Natural killer cell (primary cell): Measurements from ENCODE around the gene PALM2AKAP2. TPM values are rescaled to one million over a fixed set of nuclear protein-coding genes. Genes with fewer than 3 reads are reported as not detected.
"Not testable (repeated sequence)": the region's sequence is repeated elsewhere in the genome, so short reads cannot be mapped to it uniquely, and the experiment has no call there.

Source experiments
- ATAC-seq, 3 donors: fragments of 150-1000 bp in 2 of 3; fragments of 200-7000 bp in 1 of 3; cut with Tn5 transposase; 1 replicate in 1 of 3; 2 replicates in 2 of 3; pipeline ENCODE4 v1.10.0; 2021; ENCODE audit warnings: mild to moderate bottlenecking in 2 of 3, moderate library complexity in 2 of 3
- DNase-seq, 2 donors: peaks; one replicate each; pipeline versions ENCODE4 v3.0.0 to v3.0.0-alpha.2; 2013 to 2021; ENCODE audit warnings: mixed read lengths in 1 of 2
- H3K27ac ChIP-seq: one replicate; pipeline ENCODE4 v1.5.1; 2013; ENCODE audit warnings: mild to moderate bottlenecking, low read length
- H3K27me3 ChIP-seq: one replicate; pipeline ENCODE4 v1.6.1; 2013; ENCODE audit warnings: low read length; ENCODE audit not compliant: control insufficient read depth, insufficient read depth
- H3K36me3 ChIP-seq: one replicate; pipeline ENCODE4 v1.6.1; 2013; ENCODE audit warnings: low read length; ENCODE audit not compliant: control insufficient read depth, insufficient read depth
- H3K4me1 ChIP-seq: one replicate; pipeline ENCODE4 v1.6.1; 2013; ENCODE audit warnings: low read length; ENCODE audit not compliant: control insufficient read depth, insufficient read depth
- H3K4me3 ChIP-seq: one replicate; pipeline ENCODE4 v1.5.1; 2013; ENCODE audit warnings: low read length
- H3K9me3 ChIP-seq: one replicate; pipeline ENCODE4 v1.6.1; 2013; ENCODE audit warnings: low read length; ENCODE audit not compliant: control insufficient read depth, insufficient read depth
- H3K27ac Mint-ChIP-seq, 2 donors: one replicate each; pipeline ENCODE4 v1.8.0; 2022; ENCODE audit warnings: mild to moderate bottlenecking in 2 of 2, mixed read lengths in 2 of 2, moderate library complexity in 1 of 2
- H3K27me3 Mint-ChIP-seq, 2 donors: one replicate each; pipeline ENCODE4 v1.8.0; 2022; ENCODE audit warnings: low read depth in 2 of 2, mixed read lengths in 2 of 2
- H3K36me3 Mint-ChIP-seq: one replicate; pipeline ENCODE4 v1.8.0; 2022; ENCODE audit warnings: mixed read lengths
- H3K4me1 Mint-ChIP-seq, 2 donors: one replicate each; pipeline ENCODE4 v1.8.0; 2022; ENCODE audit warnings: mixed read lengths in 2 of 2
- H3K4me3 Mint-ChIP-seq: one replicate; pipeline ENCODE4 v1.8.0; 2022; ENCODE audit warnings: mild to moderate bottlenecking, moderate library complexity, mixed read lengths
- H3K9me3 Mint-ChIP-seq, 2 donors: one replicate each; pipeline ENCODE4 v1.8.0; 2022; ENCODE audit warnings: mixed read lengths in 2 of 2
- WGBS: methylation state at CpG from one replicate; pipeline ENCODE4 v1.1.7; 2013; ENCODE audit warnings: missing lambda C conversion rate; ENCODE audit not compliant: insufficient coverage; 5-methylcytosine and 5-hydroxymethylcytosine counted together
- intact Hi-C: fragments of 100-400 bp; cut with micrococcal nuclease; formaldehyde crosslinking; loops from one replicate; pipeline ENCODE4 v1.14.2; 2022
- total RNA-seq, 4 donors: library from RNA; stranded (reverse); fragments of 120-200 nt in 1 of 4; gene quantifications; one replicate each; pipeline versions ENCODE4 v1.2.3 to v1.2.4, GENCODE V29; 2013 to 2022
- TF ChIP-seq, protein P1 (sequence below): fragments of 200-600 bp; IDR thresholded peaks from one replicate; pipeline ENCODE4 v1.8.0; 2022; ENCODE audit warnings: antibody characterized with exemption

PALM2AKAP2 gene
- total RNA-seq, 3 donors from 2014 or later (not counting 1 experiment from before 2014, with no cell fraction given), result not detected

- Histone ChIP-seq H3K4me3 (no peak overlapping the region), H3K36me3 (no peaks in the 10 kb centered on the region), H3K9me3 (no peaks in the 10 kb centered on the region), H3K4me1 (no peaks in the 10 kb centered on the region), H3K27ac (no peak overlapping the region), H3K27me3 (no peaks in the 10 kb centered on the region)
- no peaks in the 10 kb centered on the region for H3K4me1 Mint-ChIP-seq
- no peak overlapping the region for H3K4me3 Mint-ChIP-seq
- 50% methylated on average over 1 of the region's 1 CpG for WGBS
- ATAC-seq (no peak), DNase-seq (no peak)
- no peaks in the 10 kb centered on the region for H3K36me3 Mint-ChIP-seq
- H3K9me3 Mint-ChIP-seq, result no peaks in the 10 kb centered on the region
- intact Hi-C loops, result no loop called here
- TF ChIP-seq, protein P1, sequence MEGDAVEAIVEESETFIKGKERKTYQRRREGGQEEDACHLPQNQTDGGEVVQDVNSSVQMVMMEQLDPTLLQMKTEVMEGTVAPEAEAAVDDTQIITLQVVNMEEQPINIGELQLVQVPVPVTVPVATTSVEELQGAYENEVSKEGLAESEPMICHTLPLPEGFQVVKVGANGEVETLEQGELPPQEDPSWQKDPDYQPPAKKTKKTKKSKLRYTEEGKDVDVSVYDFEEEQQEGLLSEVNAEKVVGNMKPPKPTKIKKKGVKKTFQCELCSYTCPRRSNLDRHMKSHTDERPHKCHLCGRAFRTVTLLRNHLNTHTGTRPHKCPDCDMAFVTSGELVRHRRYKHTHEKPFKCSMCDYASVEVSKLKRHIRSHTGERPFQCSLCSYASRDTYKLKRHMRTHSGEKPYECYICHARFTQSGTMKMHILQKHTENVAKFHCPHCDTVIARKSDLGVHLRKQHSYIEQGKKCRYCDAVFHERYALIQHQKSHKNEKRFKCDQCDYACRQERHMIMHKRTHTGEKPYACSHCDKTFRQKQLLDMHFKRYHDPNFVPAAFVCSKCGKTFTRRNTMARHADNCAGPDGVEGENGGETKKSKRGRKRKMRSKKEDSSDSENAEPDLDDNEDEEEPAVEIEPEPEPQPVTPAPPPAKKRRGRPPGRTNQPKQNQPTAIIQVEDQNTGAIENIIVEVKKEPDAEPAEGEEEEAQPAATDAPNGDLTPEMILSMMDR, result no peak
- peaks cover 0 to 5% of the 10 kb centered on the region in 2 donors for H3K27me3 Mint-ChIP-seq
- no peak overlapping the region for H3K27ac Mint-ChIP-seq
Observed at GRCh38 chr9:109821711-109822110, 41.7 kb downstream of the PALM2AKAP2 start.

- ATAC-seq, DNase-seq, H3K27ac ChIP-seq, H3K4me1 ChIP-seq, H3K4me1 Mint-ChIP-seq, intact Hi-C loops, H3K27me3 Mint-ChIP-seq, H3K9me3 Mint-ChIP-seq, H3K27me3 ChIP-seq, H3K27ac Mint-ChIP-seq, H3K4me3 Mint-ChIP-seq, H3K36me3 Mint-ChIP-seq, H3K36me3 ChIP-seq, H3K9me3 ChIP-seq, H3K4me3 ChIP-seq: not testable (repeated sequence)
- 89% methylated on average over 2 of the region's 2 CpGs for WGBS
Observed at GRCh38 chr9:109825383-109825782, 45.4 kb downstream of the PALM2AKAP2 start.

- H3K4me1 ChIP-seq, result no peaks in the 10 kb centered on the region
- peaks cover 0 to 8% of the 10 kb centered on the region in 2 donors for H3K27me3 Mint-ChIP-seq
- ATAC-seq, result no peak
- TF ChIP-seq, protein P1, result no peak
- H3K27ac ChIP-seq, result no peak overlapping the region
- H3K27ac Mint-ChIP-seq, result no peak overlapping the region
- H3K4me3 ChIP-seq, result no peak overlapping the region
- no peak overlapping the region for H3K4me3 Mint-ChIP-seq
- intact Hi-C loops, result no loop called here
- H3K9me3 Mint-ChIP-seq, result no peaks in the 10 kb centered on the region
- H3K27me3 ChIP-seq, result no peaks in the 10 kb centered on the region
- no peak for DNase-seq
- no peaks in the 10 kb centered on the region for H3K36me3 ChIP-seq
- H3K9me3 ChIP-seq, result no peaks in the 10 kb centered on the region
- WGBS, result 80% methylated on average over 1 of the region's 1 CpG
- H3K4me1 Mint-ChIP-seq, result no peaks in the 10 kb centered on the region
- H3K36me3 Mint-ChIP-seq, result no peaks in the 10 kb centered on the region
Observed at GRCh38 chr9:109826559-109826958, 46.6 kb downstream of the PALM2AKAP2 start.

DNA sequence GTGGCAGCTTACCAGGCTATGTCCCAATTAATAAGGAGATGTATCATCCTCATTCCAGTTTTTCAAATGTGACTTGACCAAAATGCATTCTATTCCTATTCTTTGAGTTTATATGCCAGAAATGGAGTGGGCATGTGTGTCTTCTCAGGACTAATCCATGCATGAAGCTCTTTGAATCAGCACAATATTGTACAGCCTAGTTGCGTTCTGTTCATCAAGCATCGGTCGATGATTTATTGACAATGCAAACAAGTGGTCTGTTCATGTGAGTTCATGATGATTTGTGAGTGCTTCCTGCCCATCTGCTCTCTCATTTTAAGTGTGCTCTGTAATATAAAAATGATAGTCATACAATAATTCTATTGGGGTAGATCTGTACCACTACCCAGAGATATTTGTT is 48.3 kb downstream of the PALM2AKAP2 start:
- H3K4me3 Mint-ChIP-seq, result no peak overlapping the region
- no peaks in the 10 kb centered on the region for H3K36me3 ChIP-seq
- ATAC-seq, result no peak

More for the DNA sequence above, 48.3 kb downstream of the PALM2AKAP2 start:
- no peak overlapping the region for H3K27ac Mint-ChIP-seq
- intact Hi-C loops, result no loop called here
- no peaks in the 10 kb centered on the region for H3K27me3 ChIP-seq
- TF ChIP-seq, protein P1, result no peak
- H3K4me3 ChIP-seq, result no peak overlapping the region
- H3K27ac ChIP-seq, result no peak overlapping the region
- H3K9me3 Mint-ChIP-seq, result no peaks in the 10 kb centered on the region
- 87% methylated on average over 3 of the region's 3 CpGs for WGBS
- H3K27me3 Mint-ChIP-seq, result peaks cover 0 to 10% of the 10 kb centered on the region in 2 donors
- DNase-seq, result no peak
- no peaks in the 10 kb centered on the region for H3K4me1 Mint-ChIP-seq
- H3K4me1 ChIP-seq, result no peaks in the 10 kb centered on the region
- no peaks in the 10 kb centered on the region for H3K9me3 ChIP-seq
- H3K36me3 Mint-ChIP-seq, result no peaks in the 10 kb centered on the region
